ENCODE results near the gene SLC6A3. TPM values are rescaled to one million over a fixed set of nuclear protein-coding genes. Genes with fewer than 3 reads are reported as not detected.

SLC6A3 gene
- total and polyA plus RNA-seq, 2 donors (not counting 3 experiments of a cell fraction or from before 2014, with no cell fraction given): not detected

- no peaks in the 10 kb centered on the region for H3K36me3 ChIP-seq (ENCODE audit: control insufficient read depth in 2 of 2, extremely low read depth in 1 of 2, insufficient read depth in 2 of 2, low read length in 2 of 2)
- no peak overlapping the region for H3K4me3 ChIP-seq (replicated peaks in 1 of 3; ENCODE audit: insufficient read depth in 1 of 3, low read depth in 1 of 3, low read length in 3 of 3)
- POLR2A ChIA-PET: no interaction called here
- H3K4me1 ChIP-seq (ENCODE audit: control insufficient read depth, extremely low read depth, insufficient read depth, low read length): no peaks in the 10 kb centered on the region
- H3K4me2 ChIP-seq (ENCODE audit: insufficient read depth, low read length): no peak overlapping the region
- H3K9me1 ChIP-seq (replicated peaks; ENCODE audit: control insufficient read depth, extremely low read depth, insufficient read depth, low read length): no peaks in the 10 kb centered on the region
- FAIRE-seq: no peak
- CTCF ChIA-PET: no interaction called here
- TF ChIP-seq, protein P1, sequence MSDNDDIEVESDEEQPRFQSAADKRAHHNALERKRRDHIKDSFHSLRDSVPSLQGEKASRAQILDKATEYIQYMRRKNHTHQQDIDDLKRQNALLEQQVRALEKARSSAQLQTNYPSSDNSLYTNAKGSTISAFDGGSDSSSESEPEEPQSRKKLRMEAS (IDR thresholded peaks at IDR 0.05; ENCODE audit: insufficient read depth, insufficient read length): no peak
- intact Hi-C loops (cut with micrococcal nuclease) (no loop called here), dilution Hi-C loops (cut with MboI; ENCODE audit: extremely low pct_ligation_motif_present, low sequenced_read_pairs) (no loop called here)
- no peaks in the 10 kb centered on the region for H3K9me3 ChIP-seq (replicated peaks; ENCODE audit: control insufficient read depth, insufficient read depth, low read length)
- no peaks in the 10 kb centered on the region for H4K20me1 ChIP-seq (replicated peaks; ENCODE audit: control insufficient read depth, extremely low read depth, insufficient read depth, low read length)
- H3K79me2 ChIP-seq (ENCODE audit: control insufficient read depth, insufficient read depth, low read length): no peaks in the 10 kb centered on the region
- no peak overlapping the region for H3K27ac ChIP-seq (ENCODE audit: insufficient read depth, low read depth, low read length)
- no peak for DNase-seq (ENCODE audit: low read depth, low spot score)
- no TSS peak for BruUV-seq (replicated peaks)
- H3K27me3 ChIP-seq (ENCODE audit: control insufficient read depth in 2 of 2, insufficient read depth in 2 of 2, low read length in 2 of 2): no peaks in the 10 kb centered on the region
- H3K9ac ChIP-seq (replicated peaks; ENCODE audit: extremely low read depth, insufficient read depth, low read length): no peak overlapping the region
- no peak overlapping the region for H2AFZ ChIP-seq (ENCODE audit: low read depth, low read length)
Observed at GRCh38 chr5:1415626-1416360, 29.4 kb downstream of the SLC6A3 start.

- Histone ChIP-seq H4K20me1 (replicated peaks; ENCODE audit: control insufficient read depth, extremely low read depth, insufficient read depth, low read length) (no peaks in the 10 kb centered on the region), H3K9ac (replicated peaks; ENCODE audit: extremely low read depth, insufficient read depth, low read length) (no peak overlapping the region), H3K36me3 (ENCODE audit: control insufficient read depth in 2 of 2, extremely low read depth in 1 of 2, insufficient read depth in 2 of 2, low read length in 2 of 2) (no peaks in the 10 kb centered on the region), H3K27me3 (ENCODE audit: control insufficient read depth in 2 of 2, insufficient read depth in 2 of 2, low read length in 2 of 2) (no peaks in the 10 kb centered on the region), H3K4me2 (ENCODE audit: insufficient read depth, low read length) (no peak overlapping the region), H3K4me3 (replicated peaks in 1 of 3; ENCODE audit: insufficient read depth in 1 of 3, low read depth in 1 of 3, low read length in 3 of 3) (no peak overlapping the region), H3K9me1 (replicated peaks; ENCODE audit: control insufficient read depth, extremely low read depth, insufficient read depth, low read length) (no peaks in the 10 kb centered on the region), H3K9me3 (replicated peaks; ENCODE audit: control insufficient read depth, insufficient read depth, low read length) (no peaks in the 10 kb centered on the region), H3K4me1 (ENCODE audit: control insufficient read depth, extremely low read depth, insufficient read depth, low read length) (no peaks in the 10 kb centered on the region), H3K27ac (ENCODE audit: insufficient read depth, low read depth, low read length) (no peak overlapping the region), H3K79me2 (ENCODE audit: control insufficient read depth, insufficient read depth, low read length) (no peaks in the 10 kb centered on the region), H2AFZ (ENCODE audit: low read depth, low read length) (no peak overlapping the region)
- TF ChIP-seq POLR2A (IDR thresholded peaks at IDR 0.05; ENCODE audit: low read depth, low read length): no peak
- ChIA-PET POLR2A (no interaction called here), CTCF (no interaction called here)
- intact Hi-C loops (cut with micrococcal nuclease): no loop called here
- dilution Hi-C loops (cut with MboI; ENCODE audit: extremely low pct_ligation_motif_present, low sequenced_read_pairs): no loop called here
- DNase-seq (ENCODE audit: low read depth, low spot score) (no peak), FAIRE-seq (no peak)
- no TSS peak for BruUV-seq (replicated peaks)
Observed at GRCh38 chr5:1415059-1415425, 30.2 kb downstream of the SLC6A3 start.
